T-helper 2 cell treated with Interferon-gamma antibody and Interleukin-4, amounts not matched to agents 100 ng/mL and 5 ng/mL, for 36 hours (primary cell): ENCODE data around the gene CDCA4. TPM values are rescaled to one million over a fixed set of nuclear protein-coding genes. Genes with fewer than 3 reads are reported as not detected.

ENCODE experiments used
- intact Hi-C: fragments of 100-400 bp; cut with micrococcal nuclease; formaldehyde crosslinking; loops from one replicate; pipeline ENCODE4 v1.15.1; 2023
- total RNA-seq: library from RNA; stranded (reverse); gene quantifications from 2 replicates; pipeline ENCODE4 v1.2.3, GENCODE V29; 2022

Gene CDCA4
- total RNA-seq, 1 donor from 2014 or later: 52.6 TPM

GRCh38 chr14:104968153-104968527, 52.7 kb downstream of the CDCA4 start:
- intact Hi-C loops: no loop called here

GRCh38 chr14:104967386-104968152, 53.3 kb downstream of the CDCA4 start:
- intact Hi-C loops: no loop called here

- intact Hi-C loops: no loop called here
Observed at GRCh38 chr14:104966981-104967385, 53.9 kb downstream of the CDCA4 start.

- intact Hi-C loops: no loop called here
Observed at GRCh38 chr14:104966261-104966865, 54.5 kb downstream of the CDCA4 start.

GRCh38 chr14:104965561-104966231, 55.2 kb downstream of the CDCA4 start:
- intact Hi-C loops: no loop called here

GRCh38 chr14:104964546-104964945, 56.3 kb downstream of the CDCA4 start:
- intact Hi-C loops: no loop called here

Other genes starting within 250 kb of the CDCA4 start
- 141 and 147 TPM in 2 replicates for gene AKT1, start 225.3 kb downstream of the CDCA4 start, total RNA-seq
- 5.4 and 5.5 TPM in 2 replicates for gene ZBTB42, start 220.0 kb downstream of the CDCA4 start, total RNA-seq
- gene CEP170B, start 155.8 kb downstream of the CDCA4 start, total RNA-seq: 3.8 and 4.1 TPM in 2 replicates
- gene PLD4, start 96.2 kb downstream of the CDCA4 start, total RNA-seq: 0.11 TPM in 2 replicates
- gene AHNAK2, start 42.7 kb downstream of the CDCA4 start, total RNA-seq: 0.05 TPM in 1 of 2 replicates, not detected in the other
- 1.2 and 1.3 TPM in 2 replicates for gene CLBA1, start 35.3 kb downstream of the CDCA4 start, total RNA-seq
- 31.8 and 33.0 TPM in 2 replicates for gene GPR132, start 44.3 kb upstream of the CDCA4 start, total RNA-seq
- 2.5 and 3.3 TPM in 2 replicates for gene JAG2, start 147.7 kb upstream of the CDCA4 start, total RNA-seq
- gene NUDT14, start 160.2 kb upstream of the CDCA4 start, total RNA-seq: 16.4 and 16.7 TPM in 2 replicates
- gene BTBD6, start 227.4 kb upstream of the CDCA4 start, total RNA-seq: 41.8 and 42.2 TPM in 2 replicates